HepG2 (cell line): ENCODE measurements around the gene VSIR. TPM values are rescaled to one million over a fixed set of nuclear protein-coding genes. Genes with fewer than 3 reads are reported as not detected.

Source experiments
- ATAC-seq: fragments of 200-7000 bp; cut with Tn5 transposase; 3 replicates; pipeline ENCODE4 v1.9.1; 2020; ENCODE audit warnings: mild to moderate bottlenecking, moderate library complexity
- BruUV-seq: library from RNA; stranded (reverse); fragments of 400-500 nt; replicated peaks from 2 replicates; lab custom pipeline; 2021; lab: Mats Ljungman, UMichigan
- CTCF ChIA-PET: fragments of 300-600 bp; formaldehyde crosslinking; extraction: SDS; loops from one replicate; lab custom pipeline; 2021; ENCODE audit warnings: low total read pairs, inconsistent platforms, low intra/inter-chr PET ratio; lab: Yijun Ruan, JAX
- POLR2A ChIA-PET: fragments of 350-600 bp; sonication (Branson Sonifier 250); formaldehyde crosslinking; loops from one replicate; lab custom pipeline; 2020; ENCODE audit warnings: antibody characterized with exemption, inconsistent platforms; lab: Yijun Ruan, JAX
- DNase-seq: peaks from one replicate; pipeline ENCODE4 v3.0.0-alpha.2; 2015; ENCODE audit warnings: low spot score
- FAIRE-seq: peaks from 3 replicates; lab custom pipeline; 2011; peaks lifted over from hg19 to GRCh38; lab: Jason Lieb, UNC
- H2AFZ ChIP-seq: one replicate; pipeline ENCODE4 v1.6.1; 2011; ENCODE audit warnings: low read length, inconsistent platforms
- H3K27ac ChIP-seq: fragments of 300-600 bp; 3 replicates; pipeline ENCODE4 v1.8.0; 2011; ENCODE audit warnings: mixed run types, mild to moderate bottlenecking, mixed read lengths, low read length, inconsistent platforms; ENCODE audit not compliant: insufficient read depth; ENCODE audit errors: extremely low read length
- H3K27me3 ChIP-seq, 2 experiments: fragments of 200-600 bp in 1 of 2; 2 replicates in 1 of 2; 3 replicates in 1 of 2; pipeline versions ENCODE4 v1.6.0 to v1.8.0; 2011; ENCODE audit warnings: low read length in 2 of 2, mild to moderate bottlenecking in 2 of 2, moderate library complexity in 2 of 2, inconsistent platforms in 1 of 2; ENCODE audit not compliant: insufficient read depth in 2 of 2, control insufficient read depth in 1 of 2
- H3K36me3 ChIP-seq, 2 experiments: fragments of 200-600 bp in 1 of 2; replicated peaks in 1 of 2; 2 replicates in 1 of 2; 3 replicates in 1 of 2; pipeline versions ENCODE4 v1.5.1 to v1.8.0; 2011; ENCODE audit warnings: low read length in 2 of 2, inconsistent platforms in 1 of 2; ENCODE audit not compliant: insufficient read depth in 2 of 2, control insufficient read depth in 1 of 2
- H3K4me1 ChIP-seq: 2 replicates; pipeline ENCODE4 v1.5.1; 2012; ENCODE audit warnings: low read length, inconsistent platforms; ENCODE audit not compliant: insufficient read depth
- H3K4me2 ChIP-seq: 2 replicates; pipeline ENCODE4 v1.6.0; 2011; ENCODE audit warnings: low read depth, low read length, inconsistent platforms
- H3K4me3 ChIP-seq, 3 experiments: fragments of 200-600 bp in 1 of 3; sonication (generic), shearing (Covaris generic) in 1 of 3; replicated peaks in 1 of 3; 2 replicates each; pipeline ENCODE4 v1.5.1; 2011 to 2016; ENCODE audit warnings: low read length in 3 of 3, inconsistent platforms in 2 of 3, low read depth in 2 of 3, mild to moderate bottlenecking in 2 of 3, control low read depth in 1 of 3, mixed read lengths in 1 of 3; ENCODE audit not compliant: insufficient read depth in 1 of 3
- H3K79me2 ChIP-seq: one replicate; pipeline ENCODE4 v1.6.1; 2011; ENCODE audit warnings: low read length, inconsistent platforms; ENCODE audit not compliant: insufficient read depth
- H3K9ac ChIP-seq: 2 replicates; pipeline ENCODE4 v1.6.0; 2011; ENCODE audit warnings: mild to moderate bottlenecking, low read depth, low read length, inconsistent platforms; ENCODE audit not compliant: insufficient read depth
- H3K9me3 ChIP-seq: 2 replicates; pipeline ENCODE4 v1.5.1; 2012; ENCODE audit warnings: mild to moderate bottlenecking, low read length
- H4K20me1 ChIP-seq: 2 replicates; pipeline ENCODE4 v1.6.0; 2011; ENCODE audit warnings: inconsistent platforms, mild to moderate bottlenecking, low read length, moderate library complexity; ENCODE audit not compliant: insufficient read depth
- MBD4 ChIP-seq: IDR thresholded peaks from 2 replicates; pipeline ENCODE4 v1.6.1; 2012; ENCODE audit warnings: low read length, inconsistent platforms, borderline replicate concordance
- NFIC ChIP-seq: IDR thresholded peaks from 2 replicates; pipeline ENCODE4 v1.6.1; 2012; ENCODE audit warnings: mild to moderate bottlenecking, low read length, inconsistent platforms
- PTBP1 ChIP-seq: fragments of 200-400 bp; formaldehyde crosslinking; IDR thresholded peaks from 2 replicates; pipeline ENCODE4 v1.6.1; 2018; ENCODE audit warnings: low read length, low read depth; ENCODE audit not compliant: poor library complexity, severe bottlenecking
- SALL1 ChIP-seq: sonication (generic); formaldehyde crosslinking; IDR thresholded peaks from 2 replicates; pipeline ENCODE4 v1.8.0; 2022; ENCODE audit warnings: mild to moderate bottlenecking, missing genetic modification reagents
- SETDB1 ChIP-seq: sonication (generic); formaldehyde crosslinking; IDR thresholded peaks from 2 replicates; pipeline ENCODE4 v1.5.1; 2020; ENCODE audit warnings: missing genetic modification reagents, mild to moderate bottlenecking, borderline replicate concordance
- SNRNP70 ChIP-seq: fragments of 200-400 bp; formaldehyde crosslinking; IDR thresholded peaks from 2 replicates; pipeline ENCODE4 v1.6.1; 2017; ENCODE audit warnings: mild to moderate bottlenecking, low read depth, low read length, moderate library complexity
- TGIF2 ChIP-seq: IDR thresholded peaks from 2 replicates; pipeline ENCODE4 v1.6.1; 2016; ENCODE audit warnings: control low read depth, missing compliant biosample characterization
- ZMYM3 ChIP-seq: sonication (generic); formaldehyde crosslinking; IDR thresholded peaks from 2 replicates; pipeline ENCODE4 v1.5.1; 2020; ENCODE audit warnings: mild to moderate bottlenecking, missing genetic modification reagents
- ZNF235 ChIP-seq: sonication (generic); formaldehyde crosslinking; IDR thresholded peaks from 2 replicates; pipeline ENCODE4 v1.8.1; 2023; ENCODE audit warnings: mild to moderate bottlenecking, missing genetic modification reagents, borderline replicate concordance
- ZNF263 ChIP-seq: sonication (generic); formaldehyde crosslinking; IDR thresholded peaks from 2 replicates; pipeline ENCODE4 v1.4.0; 2020; ENCODE audit warnings: missing genetic modification reagents
- ZNF350 ChIP-seq: sonication (generic); formaldehyde crosslinking; IDR thresholded peaks from 2 replicates; pipeline ENCODE4 v1.4.0; 2020; ENCODE audit warnings: mild to moderate bottlenecking, low read depth, missing genetic modification reagents, borderline replicate concordance
- ZNF382 ChIP-seq: sonication (generic); formaldehyde crosslinking; IDR thresholded peaks from 2 replicates; pipeline ENCODE4 v1.5.0; 2020; ENCODE audit warnings: missing genetic modification reagents, mild to moderate bottlenecking, borderline replicate concordance
- ZNF44 ChIP-seq: sonication (generic); formaldehyde crosslinking; IDR thresholded peaks from 2 replicates; pipeline ENCODE4 v1.5.1; 2020; ENCODE audit warnings: mild to moderate bottlenecking, missing genetic modification reagents
- WGBS: methylation state at CpG from one replicate; pipeline ENCODE4 v1.1.6; 2017; ENCODE audit warnings: low lambda C conversion rate; 5-methylcytosine and 5-hydroxymethylcytosine counted together
- in situ Hi-C: cut with HindIII; loops from 2 replicates; pipeline ENCODE4 v1.10.0; 2017; ENCODE audit warnings: low pct_unique_long_range_greater_than_20kb; ENCODE audit not compliant: extremely low pct_ligation_motif_present
- intact Hi-C: fragments of 100-400 bp; cut with micrococcal nuclease; formaldehyde crosslinking; loops from one replicate; pipeline ENCODE4 v1.10.0; 2022; ENCODE audit not compliant: unreplicated experiment
- polyA plus RNA-seq, 8 experiments: library from polyadenylated mRNA; depleted of rRNA in 3 of 8; stranded (reverse) in 7 of 8; unstranded in 1 of 8; fragments of >200 nt; fragmentation: Illumina TruSeq in 4 of 8; extraction: Trizol in 4 of 8; gene quantifications; 2 replicates each; pipeline versions ENCODE4 v1.2.1 to v1.2.3, GENCODE V29; 2011 to 2016; ENCODE audit warnings: low read depth in 4 of 8, missing spikeins in 1 of 8, mixed read lengths in 1 of 8; ENCODE audit not compliant: insufficient read depth in 1 of 8
- total RNA-seq, 5 experiments: library from RNA; depleted of rRNA; stranded (reverse); fragments of >200 nt; fragmentation: Illumina TruSeq; extraction: Trizol; gene quantifications; 2 replicates each; pipeline ENCODE4 v1.2.3, GENCODE V29; 2016; ENCODE audit warnings: low read depth in 1 of 5
- TF ChIP-seq, protein P1 (sequence below): sonication (generic); formaldehyde crosslinking; IDR thresholded peaks from 2 replicates; pipeline ENCODE4 v1.4.0; 2020; ENCODE audit warnings: mild to moderate bottlenecking, missing genetic modification reagents
- TF ChIP-seq, protein P2 (sequence below): sonication (generic); formaldehyde crosslinking; IDR thresholded peaks from 2 replicates; pipeline ENCODE4 v1.8.1; 2022; ENCODE audit warnings: mild to moderate bottlenecking, missing genetic modification reagents
- TF ChIP-seq, protein P3 (sequence below): sonication (generic); formaldehyde crosslinking; IDR thresholded peaks from 2 replicates; pipeline ENCODE4 v1.5.1; 2020; ENCODE audit warnings: mild to moderate bottlenecking, missing genetic modification reagents, borderline replicate concordance

The VSIR gene
- total and polyA plus RNA-seq, 2 of the 13 experiments (the other 11 are each of a cell fraction or from before 2014, with no cell fraction given) = 0.44 to 3.2 TPM

DNA sequence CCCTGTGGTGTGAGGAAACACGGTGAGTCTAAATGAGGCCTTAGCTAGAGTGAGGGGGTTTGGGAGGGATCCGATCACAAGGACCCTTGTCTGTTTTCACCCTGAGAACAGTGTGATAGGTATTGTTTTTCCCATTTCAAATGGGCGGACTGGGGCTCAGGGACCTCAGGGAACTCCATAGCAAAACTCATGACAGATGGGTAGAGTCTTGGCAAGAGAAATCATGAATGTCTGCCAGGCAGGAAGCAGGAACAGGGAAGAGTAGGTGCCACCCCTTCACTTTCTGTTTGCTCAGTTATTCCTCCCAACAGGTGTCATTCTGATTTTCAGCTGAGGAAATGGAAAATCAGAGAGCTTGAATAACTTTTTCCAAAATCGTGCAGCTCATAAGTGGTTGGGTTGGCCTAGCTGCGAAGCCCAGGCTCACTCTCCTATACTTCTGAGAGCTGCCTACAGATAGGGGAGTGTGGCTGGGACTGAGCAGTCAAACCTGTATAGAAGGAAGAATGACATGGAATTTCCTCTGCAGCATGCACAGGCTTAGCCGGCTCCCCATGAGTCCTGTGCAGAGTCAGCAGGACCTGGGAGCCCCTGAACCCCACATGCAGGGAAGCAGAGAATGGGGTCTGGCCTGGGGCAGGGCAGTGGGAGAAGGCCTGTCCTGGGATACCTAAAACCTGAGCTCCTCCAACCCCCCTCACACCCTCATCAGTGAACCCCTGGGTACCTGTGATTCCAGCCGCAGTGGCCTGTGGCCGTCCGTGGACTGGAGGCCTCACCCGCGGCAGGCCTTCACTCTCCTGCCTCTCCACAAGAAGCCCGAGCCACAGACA lies 36.1 kb downstream of the VSIR start:
- Histone ChIP-seq H3K4me1 (0 out of 2 replicates have a peak, but pooled peaks cover 9% of the 10 kb centered on the region), H3K4me2 (no peak overlapping the region), H3K27ac (no peak overlapping the region), H3K9me3 (no peaks in the 10 kb centered on the region), H4K20me1 (no peaks in the 10 kb centered on the region), H3K4me3 (no peak overlapping the region), H3K79me2 (no peaks in the 10 kb centered on the region), H3K36me3 (no peaks in the 10 kb centered on the region), H3K9ac (no peak overlapping the region), H3K27me3 (peaks cover 8 to 48% of the 10 kb centered on the region in 2 experiments; a peak in 4 of 5 replicates), H2AFZ (no peak overlapping the region)
- WGBS = 28% methylated on average over 12 of the region's 12 CpGs
- no peak for ATAC-seq
- BruUV-seq = no TSS peak
- DNase-seq = no peak
- ChIA-PET POLR2A (no interaction called here), CTCF (no interaction called here)
- no peak for FAIRE-seq
- in situ Hi-C loops = no loop called here
- intact Hi-C loops = no loop called here
- no peak for TF ChIP-seq NFIC
- no peak for TF ChIP-seq ZNF263
- TF ChIP-seq, protein P1, sequence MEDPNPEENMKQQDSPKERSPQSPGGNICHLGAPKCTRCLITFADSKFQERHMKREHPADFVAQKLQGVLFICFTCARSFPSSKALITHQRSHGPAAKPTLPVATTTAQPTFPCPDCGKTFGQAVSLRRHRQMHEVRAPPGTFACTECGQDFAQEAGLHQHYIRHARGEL (CRISPR knock-in tag) = no peak
- TF ChIP-seq SALL1 (CRISPR knock-in tag) = no peak
- TF ChIP-seq ZNF350 (CRISPR knock-in tag) = no peak
- TF ChIP-seq SNRNP70 = no peak
- no peak for TF ChIP-seq ZNF235 (CRISPR knock-in tag)
- no peak for TF ChIP-seq SETDB1 (CRISPR knock-in tag)
- TF ChIP-seq ZNF382 (CRISPR knock-in tag) = no peak
- TF ChIP-seq, protein P2, sequence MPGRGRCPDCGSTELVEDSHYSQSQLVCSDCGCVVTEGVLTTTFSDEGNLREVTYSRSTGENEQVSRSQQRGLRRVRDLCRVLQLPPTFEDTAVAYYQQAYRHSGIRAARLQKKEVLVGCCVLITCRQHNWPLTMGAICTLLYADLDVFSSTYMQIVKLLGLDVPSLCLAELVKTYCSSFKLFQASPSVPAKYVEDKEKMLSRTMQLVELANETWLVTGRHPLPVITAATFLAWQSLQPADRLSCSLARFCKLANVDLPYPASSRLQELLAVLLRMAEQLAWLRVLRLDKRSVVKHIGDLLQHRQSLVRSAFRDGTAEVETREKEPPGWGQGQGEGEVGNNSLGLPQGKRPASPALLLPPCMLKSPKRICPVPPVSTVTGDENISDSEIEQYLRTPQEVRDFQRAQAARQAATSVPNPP = no peak
- TF ChIP-seq TGIF2 (CRISPR knock-in tag) = no peak
- no peak for TF ChIP-seq PTBP1
- no peak for TF ChIP-seq MBD4
- TF ChIP-seq, protein P3, sequence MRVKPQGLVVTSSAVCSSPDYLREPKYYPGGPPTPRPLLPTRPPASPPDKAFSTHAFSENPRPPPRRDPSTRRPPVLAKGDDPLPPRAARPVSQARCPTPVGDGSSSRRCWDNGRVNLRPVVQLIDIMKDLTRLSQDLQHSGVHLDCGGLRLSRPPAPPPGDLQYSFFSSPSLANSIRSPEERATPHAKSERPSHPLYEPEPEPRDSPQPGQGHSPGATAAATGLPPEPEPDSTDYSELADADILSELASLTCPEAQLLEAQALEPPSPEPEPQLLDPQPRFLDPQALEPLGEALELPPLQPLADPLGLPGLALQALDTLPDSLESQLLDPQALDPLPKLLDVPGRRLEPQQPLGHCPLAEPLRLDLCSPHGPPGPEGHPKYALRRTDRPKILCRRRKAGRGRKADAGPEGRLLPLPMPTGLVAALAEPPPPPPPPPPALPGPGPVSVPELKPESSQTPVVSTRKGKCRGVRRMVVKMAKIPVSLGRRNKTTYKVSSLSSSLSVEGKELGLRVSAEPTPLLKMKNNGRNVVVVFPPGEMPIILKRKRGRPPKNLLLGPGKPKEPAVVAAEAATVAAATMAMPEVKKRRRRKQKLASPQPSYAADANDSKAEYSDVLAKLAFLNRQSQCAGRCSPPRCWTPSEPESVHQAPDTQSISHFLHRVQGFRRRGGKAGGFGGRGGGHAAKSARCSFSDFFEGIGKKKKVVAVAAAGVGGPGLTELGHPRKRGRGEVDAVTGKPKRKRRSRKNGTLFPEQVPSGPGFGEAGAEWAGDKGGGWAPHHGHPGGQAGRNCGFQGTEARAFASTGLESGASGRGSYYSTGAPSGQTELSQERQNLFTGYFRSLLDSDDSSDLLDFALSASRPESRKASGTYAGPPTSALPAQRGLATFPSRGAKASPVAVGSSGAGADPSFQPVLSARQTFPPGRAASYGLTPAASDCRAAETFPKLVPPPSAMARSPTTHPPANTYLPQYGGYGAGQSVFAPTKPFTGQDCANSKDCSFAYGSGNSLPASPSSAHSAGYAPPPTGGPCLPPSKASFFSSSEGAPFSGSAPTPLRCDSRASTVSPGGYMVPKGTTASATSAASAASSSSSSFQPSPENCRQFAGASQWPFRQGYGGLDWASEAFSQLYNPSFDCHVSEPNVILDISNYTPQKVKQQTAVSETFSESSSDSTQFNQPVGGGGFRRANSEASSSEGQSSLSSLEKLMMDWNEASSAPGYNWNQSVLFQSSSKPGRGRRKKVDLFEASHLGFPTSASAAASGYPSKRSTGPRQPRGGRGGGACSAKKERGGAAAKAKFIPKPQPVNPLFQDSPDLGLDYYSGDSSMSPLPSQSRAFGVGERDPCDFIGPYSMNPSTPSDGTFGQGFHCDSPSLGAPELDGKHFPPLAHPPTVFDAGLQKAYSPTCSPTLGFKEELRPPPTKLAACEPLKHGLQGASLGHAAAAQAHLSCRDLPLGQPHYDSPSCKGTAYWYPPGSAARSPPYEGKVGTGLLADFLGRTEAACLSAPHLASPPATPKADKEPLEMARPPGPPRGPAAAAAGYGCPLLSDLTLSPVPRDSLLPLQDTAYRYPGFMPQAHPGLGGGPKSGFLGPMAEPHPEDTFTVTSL (CRISPR knock-in tag) = no peak
- no peak for TF ChIP-seq ZNF44 (CRISPR knock-in tag)
- no peak for TF ChIP-seq ZMYM3
